HK-2 (cell line): ENCODE data around the gene BRD1.
"Not testable (repeated sequence)": the region's sequence is repeated elsewhere in the genome, so short reads cannot be mapped to it uniquely, and the experiment has no call there.

ENCODE experiments used
- DNase-seq: peaks from one replicate; pipeline ENCODE4 v3.0.0-alpha.2; 2018; ENCODE audit not compliant: unreplicated experiment

BRD1 gene

GRCh38 chr22:49783926-49784629 is 43.6 kb downstream of the BRD1 start:
- DNase-seq: no peak

DNA sequence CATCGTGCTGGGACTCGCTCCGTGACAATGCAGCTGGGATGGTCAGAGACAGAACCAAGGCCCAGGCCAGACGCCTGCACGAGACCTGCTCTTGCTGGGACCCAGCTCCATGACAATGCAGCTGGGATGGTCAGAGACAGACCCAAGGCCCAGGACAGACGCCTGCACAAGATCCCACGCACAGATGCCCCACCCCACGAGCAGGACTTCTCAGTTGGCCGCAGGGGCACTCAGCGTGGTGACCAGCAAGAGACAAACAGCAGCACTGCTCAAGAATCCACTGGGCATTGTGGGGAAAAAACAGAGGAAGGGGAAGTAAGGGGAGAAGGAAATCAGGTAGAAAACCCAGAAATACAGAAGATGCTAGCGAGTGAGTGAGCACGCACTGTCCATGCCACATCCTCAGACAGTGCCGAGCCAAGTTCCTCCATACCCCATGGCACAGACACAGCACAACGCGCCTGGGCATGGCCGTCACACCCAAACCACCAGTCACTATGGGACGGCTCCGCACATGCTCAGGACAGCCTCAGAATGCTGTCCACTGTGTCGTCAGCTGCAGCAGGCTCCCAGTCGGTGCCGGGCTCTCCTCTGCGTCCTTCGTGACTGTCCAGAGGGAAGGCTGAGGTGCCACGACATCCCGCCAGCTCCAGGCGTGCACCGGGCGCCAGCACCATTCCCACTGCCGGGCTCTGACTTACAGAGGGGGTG is 44.5 kb downstream of the BRD1 start:
- DNase-seq: no peak

DNA sequence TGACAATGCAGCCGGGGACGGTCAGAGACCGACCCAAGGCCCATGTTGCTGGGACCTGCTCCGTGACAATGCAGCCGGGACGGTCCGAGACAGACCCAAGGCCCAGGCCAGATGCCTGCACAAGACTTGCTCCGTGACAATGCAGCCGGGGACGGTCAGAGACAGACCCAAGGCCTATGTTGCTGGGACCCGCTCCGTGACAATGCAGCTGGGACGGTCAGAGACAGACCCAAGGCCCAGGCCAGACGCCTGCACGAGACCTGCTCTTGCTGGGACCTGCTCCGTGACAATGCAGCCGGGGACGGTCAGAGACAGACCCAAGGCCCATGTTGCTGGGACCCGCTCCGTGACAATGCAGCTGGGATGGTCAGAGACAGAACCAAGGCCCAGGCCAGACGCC is 45.8 kb downstream of the BRD1 start:
- DNase-seq: not testable (repeated sequence)

DNA sequence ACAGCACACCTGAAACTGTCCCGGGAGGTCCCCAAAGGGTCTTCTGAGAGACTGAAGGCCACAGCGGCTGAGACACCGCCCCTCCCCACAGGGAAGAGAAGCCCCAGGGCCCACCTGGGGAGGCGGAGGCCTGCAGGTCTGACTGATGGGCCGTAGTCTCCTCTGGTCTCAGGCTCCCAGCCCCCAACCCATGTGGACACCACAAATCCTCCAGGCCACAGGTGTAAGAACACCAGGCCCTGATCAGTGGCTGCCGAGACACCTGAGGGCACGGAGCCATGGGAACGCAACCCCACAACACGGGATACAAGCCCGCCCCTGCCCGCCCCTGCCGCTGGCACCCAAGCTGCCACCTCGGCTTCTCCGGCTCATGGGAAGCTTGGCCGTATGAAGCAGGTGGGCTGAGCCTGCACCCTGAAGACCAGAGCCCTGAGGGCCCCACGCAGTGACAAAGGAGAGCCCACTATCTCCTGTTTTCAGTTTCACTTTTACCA is 46.3 kb downstream of the BRD1 start:
- no peak for DNase-seq

DNA sequence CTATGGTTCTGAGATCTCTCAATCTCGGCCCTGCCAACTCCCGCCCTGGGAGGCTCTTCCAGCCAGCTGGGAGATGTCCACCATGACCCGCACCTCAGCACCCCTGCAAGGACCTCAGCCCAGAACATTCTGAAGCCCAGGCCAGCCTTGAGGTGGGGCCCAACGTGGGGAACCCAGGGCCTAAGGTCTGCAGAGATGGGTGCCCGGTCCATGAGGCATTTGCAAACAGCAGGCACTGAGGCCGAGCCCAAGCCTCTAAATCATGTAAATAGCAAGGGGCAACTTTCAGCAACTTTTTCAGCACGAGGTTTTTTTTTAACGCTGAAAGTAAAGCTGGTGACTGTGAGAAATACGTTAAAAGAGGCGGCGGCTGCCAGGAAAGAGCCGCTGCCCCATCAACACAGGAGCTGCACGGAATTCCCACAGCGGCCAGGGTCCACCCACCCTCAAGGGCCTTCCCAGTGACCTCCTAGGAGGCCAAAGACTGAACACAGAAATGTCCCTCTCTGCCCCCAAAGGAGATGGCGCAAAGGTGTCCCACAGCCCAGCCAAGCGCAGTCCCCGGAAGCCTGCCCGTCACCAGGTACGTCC is 46.9 kb downstream of the BRD1 start:
- DNase-seq: no peak

GRCh38 chr22:49779853-49780697 is 47.6 kb downstream of the BRD1 start:
- no peak for DNase-seq

DNA sequence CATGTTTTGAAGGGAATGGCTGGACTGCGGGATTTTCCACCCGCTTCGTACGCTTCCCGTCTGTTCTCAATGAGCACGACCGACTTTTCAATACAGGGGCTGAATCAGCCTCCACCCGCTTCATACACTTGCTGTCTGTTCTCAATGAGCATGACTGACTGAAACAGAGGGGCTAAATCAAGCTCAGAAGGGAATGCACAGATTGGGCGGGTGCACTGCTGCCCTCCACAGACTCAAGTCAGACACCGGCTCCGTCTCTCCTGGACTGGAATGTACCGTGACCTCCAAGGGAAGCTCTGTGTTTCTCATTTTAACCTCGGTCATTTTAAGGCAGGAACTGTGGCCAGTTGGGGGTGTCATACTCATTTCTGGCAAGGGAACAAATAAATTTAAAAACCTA is 48.5 kb downstream of the BRD1 start:
- DNase-seq: no peak

GRCh38 chr22:49777569-49778249 is 50.0 kb downstream of the BRD1 start:
- DNase-seq: no peak

- DNase-seq: no peak
Observed at GRCh38 chr22:49776891-49777290, 50.8 kb downstream of the BRD1 start.

GRCh38 chr22:49775867-49776511 is 51.7 kb downstream of the BRD1 start:
- DNase-seq: no peak

GRCh38 chr22:49775191-49775866 is 52.3 kb downstream of the BRD1 start:
- no peak for DNase-seq

DNA sequence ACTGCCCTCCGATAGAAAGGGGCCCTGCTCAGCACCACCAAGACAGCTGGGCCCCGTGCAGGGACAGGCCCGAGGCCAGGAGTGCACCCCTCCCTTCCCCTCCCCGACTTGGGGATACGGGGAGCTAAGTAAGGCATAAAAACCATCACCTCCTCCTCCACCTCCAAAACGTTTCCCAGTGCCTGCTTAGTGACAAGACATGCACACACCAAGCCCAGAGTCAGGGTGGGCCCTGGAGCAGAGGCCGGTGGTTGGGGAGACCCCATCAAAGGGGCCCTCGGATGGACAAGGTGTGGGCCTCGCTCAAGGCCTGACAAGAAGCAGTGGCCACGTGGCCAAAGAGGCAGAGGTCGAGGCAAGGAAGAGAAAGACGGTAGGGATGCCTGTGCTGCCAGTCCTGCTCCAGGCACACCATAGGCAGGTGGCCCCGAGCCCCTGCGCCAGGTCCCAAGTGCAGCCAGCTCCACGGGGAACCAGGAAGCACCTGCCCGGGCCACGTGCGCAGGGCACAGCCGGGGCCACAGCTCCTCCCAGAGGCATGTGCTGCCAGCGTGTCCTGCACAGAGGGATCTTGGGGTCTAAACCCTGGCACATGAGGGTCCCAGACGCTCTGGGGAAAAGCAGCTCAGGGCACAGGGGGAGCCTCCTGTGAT is 53.0 kb downstream of the BRD1 start:
- no peak for DNase-seq

DNA sequence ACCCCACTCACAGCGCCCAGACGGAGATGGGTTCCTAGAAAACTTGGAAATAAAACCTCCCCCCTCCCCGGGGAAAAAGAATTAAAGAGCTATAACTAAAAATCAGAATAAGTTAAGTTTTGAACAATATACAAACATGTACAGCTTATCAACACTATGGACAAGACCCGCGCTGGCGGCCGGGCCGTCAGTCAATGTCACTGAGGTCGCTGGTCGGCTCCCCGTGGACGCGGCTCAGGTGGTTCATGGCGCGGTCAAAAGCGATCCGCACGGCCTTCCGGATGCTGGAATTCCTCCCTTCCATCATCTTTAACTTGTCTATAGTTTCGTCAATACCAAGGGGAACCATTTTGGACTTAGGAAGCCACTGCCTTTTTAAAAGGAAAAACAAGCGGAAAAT is 53.6 kb downstream of the BRD1 start:
- DNase-seq: no peak

GRCh38 chr22:49773531-49773930 is 54.1 kb downstream of the BRD1 start:
- DNase-seq: no peak

GRCh38 chr22:49772692-49773091 is 55.0 kb downstream of the BRD1 start:
- no peak for DNase-seq

DNA sequence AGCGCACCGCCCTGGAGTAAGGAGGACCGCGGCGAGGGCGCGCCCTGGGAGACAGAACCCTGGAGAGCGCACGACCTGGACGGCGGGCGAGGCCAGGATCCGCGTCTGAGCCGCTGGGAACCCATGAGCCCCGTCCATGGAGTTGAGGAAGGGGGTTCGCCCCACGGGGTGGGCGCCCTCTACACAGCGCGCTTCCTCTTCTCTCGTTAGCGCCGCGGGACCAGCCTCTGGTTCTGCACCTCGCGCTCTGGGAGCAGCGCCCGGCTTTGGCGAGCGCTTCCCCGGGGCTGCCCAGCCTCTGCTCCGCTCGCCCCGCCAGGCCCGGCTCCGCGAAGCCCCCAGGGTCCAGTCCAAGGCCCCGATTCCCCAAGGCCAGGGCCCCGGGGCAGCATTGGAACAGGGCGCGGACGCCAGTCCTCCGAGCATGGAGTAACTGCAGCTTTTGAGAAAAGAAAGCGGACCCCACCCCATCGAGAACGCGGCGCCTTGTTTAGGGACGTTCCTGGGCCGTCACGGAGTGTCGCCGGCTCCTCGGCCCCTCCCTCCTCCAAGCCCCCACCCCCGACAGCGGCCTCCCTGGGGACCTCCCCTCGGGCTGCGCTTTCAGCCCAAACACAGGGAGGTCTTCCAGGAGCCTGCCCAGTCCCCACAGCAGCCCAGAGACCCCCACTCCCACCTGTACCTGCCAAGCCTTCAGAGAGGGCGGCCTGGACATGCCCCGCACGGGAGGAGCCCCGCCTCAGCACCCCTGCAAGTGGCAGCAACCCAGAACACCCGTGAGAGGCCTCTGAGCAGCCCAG is 56.2 kb downstream of the BRD1 start:
- no peak for DNase-seq

- no peak for DNase-seq
Observed at GRCh38 chr22:49770547-49771265, 57.0 kb downstream of the BRD1 start.
